ENCODE data around the gene FAM53B.

- TF ChIP-seq GATA2 (IDR thresholded peaks at IDR 0.05; ENCODE audit: low read depth, low read length) (no peak), GATA3 (IDR thresholded peaks at IDR 0.05; ENCODE audit: low read depth, low read length) (no peak)
Observed at GRCh38 chr10:124792998-124793352, 48.8 kb upstream of the FAM53B start.

Measured in SH-SY5Y (cell line).